GM19395 (cell line): ENCODE measurements around the gene GRIA2.

Experiments
- ATAC-seq: cut with Tn5 transposase; IDR thresholded peaks from one replicate; pipeline ENCODE4 v1.9.1; 2021; ENCODE audit warnings: mild to moderate bottlenecking, moderate library complexity; ENCODE audit not compliant: unreplicated experiment

Gene GRIA2

DNA sequence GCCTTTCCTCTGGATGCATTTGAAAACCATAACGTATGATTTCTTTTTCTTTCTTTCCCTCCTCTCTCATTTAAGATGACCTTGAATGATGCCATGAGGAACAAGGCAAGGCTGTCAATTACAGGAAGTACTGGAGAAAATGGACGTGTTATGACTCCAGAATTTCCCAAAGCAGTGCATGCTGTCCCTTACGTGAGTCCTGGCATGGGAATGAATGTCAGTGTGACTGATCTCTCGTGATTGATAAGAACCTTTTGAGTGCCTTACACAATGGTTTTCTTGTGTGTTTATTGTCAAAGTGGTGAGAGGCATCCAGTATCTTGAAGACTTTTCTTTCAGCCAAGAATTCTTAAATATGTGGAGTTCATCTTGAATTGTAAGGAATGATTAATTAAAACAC, 142.8 kb downstream of the GRIA2 start:
- ATAC-seq = no peak

DNA sequence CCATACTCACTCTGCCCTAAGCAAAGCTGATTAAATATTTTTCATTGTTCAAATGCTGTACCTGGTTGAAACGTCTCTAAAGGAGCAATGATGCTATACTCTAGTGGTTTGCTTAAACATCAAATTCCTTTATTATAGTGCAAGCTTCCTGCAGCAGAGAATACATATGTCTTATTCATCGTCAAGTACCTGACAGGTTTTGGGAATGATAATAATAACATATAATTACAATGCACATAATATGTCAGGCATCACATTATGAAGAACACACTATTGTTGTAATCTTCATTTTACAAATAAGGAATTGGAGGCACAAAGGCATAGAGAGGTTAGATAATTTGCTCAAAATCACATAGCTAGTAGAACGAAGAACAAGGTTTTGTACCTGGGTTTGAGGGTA, 151.6 kb downstream of the GRIA2 start:
- ATAC-seq = no peak

DNA sequence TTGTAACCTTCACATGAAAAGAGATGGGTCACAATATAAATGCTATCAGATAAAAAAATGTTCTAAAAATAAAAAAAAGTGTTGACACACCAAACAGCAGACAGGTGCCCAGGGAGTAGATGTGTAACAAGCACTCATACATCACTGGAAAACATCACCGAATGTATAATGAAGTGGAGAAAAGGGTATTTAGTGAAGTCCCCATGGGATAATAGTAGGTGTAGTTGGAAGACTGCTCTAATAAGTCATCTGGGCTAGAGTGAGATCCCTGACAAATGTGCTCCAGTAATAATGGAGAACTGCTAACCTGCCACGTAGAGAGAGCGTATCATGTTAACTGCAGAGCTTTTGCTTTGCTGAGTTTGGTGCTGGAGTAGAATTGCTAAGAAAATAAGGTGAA, 152.0 kb downstream of the GRIA2 start:
- ATAC-seq = no peak

DNA sequence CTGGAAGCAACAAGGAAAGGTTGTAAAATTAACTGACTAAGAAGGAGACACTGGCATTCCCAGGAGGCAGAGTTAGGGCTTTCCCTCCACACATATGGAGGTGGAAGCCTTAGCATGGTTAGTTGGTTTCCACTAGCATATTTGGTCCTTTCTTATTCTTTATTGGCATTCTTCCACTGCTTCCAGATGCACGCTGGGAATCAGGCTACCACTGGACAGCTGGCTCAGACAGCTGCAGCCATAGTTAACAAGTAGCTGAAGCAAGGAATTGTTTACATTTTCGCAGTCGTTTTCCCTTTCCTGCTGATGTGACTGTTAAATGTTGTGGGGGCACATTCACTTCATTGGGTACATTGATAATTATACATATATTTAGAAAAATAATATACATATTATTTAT, 169.2 kb downstream of the GRIA2 start:
- ATAC-seq = no peak

DNA sequence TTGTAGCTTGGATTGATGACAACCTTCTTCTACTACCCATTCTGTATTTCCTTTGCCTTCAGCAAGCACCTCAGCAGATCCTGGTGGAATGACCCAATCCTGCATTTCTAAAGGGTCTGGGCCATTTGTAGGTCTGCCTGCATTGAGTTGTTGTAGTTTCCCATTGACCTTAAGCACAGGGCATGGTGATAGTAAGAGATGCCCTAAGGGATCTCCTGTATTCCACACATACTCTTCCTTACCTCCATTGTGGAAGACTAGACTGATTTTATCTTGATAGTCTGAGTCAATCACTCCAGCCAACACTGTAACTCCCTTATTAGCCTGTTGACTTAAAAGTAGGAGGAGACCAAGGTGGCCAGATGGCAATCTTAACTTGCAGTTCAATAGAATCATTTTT, 184.5 kb downstream of the GRIA2 start:
- ATAC-seq = no peak
